Activated gamma-delta T cell (primary cell): ENCODE measurements around the gene DCTN3.

Source experiments
- DNase-seq: peaks from one replicate; lab custom pipeline; 2025; lab: John Stamatoyannopoulos, UW

Gene DCTN3

DNA sequence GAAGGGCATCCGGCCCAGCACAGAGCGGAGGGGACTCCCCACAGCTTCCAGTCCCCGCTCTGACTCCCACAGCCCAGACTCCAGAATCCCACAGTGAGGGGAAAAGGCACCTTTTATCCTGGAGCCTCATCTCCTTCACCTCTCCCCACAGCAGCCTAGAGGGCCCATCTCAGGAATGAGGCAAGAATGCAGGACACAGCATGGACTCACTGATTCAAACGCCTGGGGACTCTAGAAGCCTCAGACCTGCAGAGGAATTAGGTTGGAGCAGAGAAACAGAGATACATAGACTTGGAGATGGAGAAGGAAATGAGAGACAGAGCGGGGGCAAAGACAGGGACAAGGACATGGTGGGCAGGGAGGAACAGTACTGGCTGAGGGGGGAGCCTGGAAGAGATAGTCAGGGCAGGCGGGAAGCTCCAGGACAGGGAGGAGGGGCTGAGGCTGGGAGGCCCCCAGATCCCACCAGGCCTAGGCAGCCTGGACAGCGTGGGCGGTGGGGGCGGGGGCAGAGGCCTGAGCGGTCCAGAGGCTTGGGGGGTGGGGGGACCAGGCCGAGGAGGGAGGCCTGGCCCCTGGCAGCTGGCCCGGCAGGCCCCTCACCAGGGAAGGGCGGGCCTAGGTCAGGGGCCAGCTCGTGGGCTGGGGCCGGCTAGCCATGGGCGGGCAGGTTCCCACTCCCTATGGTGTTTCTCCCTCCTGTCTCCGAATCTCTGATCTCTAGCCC, 46.5 kb downstream of the DCTN3 start:
- no peak for DNase-seq

GRCh38 chr9:34572628-34573027, 47.7 kb downstream of the DCTN3 start:
- no peak for DNase-seq

DNA sequence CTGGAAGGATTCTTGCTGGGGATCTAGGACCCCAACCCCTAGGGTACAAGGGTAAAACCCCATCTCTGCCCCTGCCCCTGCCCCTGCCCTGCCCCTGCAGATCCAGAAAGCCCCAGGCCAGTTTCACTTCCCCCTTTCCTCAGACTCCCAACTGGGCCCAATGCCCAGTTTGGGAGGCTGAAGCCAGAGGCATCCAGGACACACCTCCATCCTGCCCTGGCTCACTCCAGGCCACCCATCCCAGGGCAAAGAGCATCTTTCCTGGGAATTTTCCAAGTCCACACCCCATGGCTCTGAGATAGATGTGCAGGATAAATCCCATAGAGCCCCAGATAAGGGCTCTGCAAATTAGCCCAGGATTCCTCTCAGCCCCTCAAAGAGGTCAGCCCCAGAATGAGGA, 48.2 kb downstream of the DCTN3 start:
- no peak for DNase-seq

GRCh38 chr9:34571481-34571810, 48.8 kb downstream of the DCTN3 start:
- DNase-seq: no peak

- no peak for DNase-seq
These were observed 49.4 kb downstream of the DCTN3 start for GRCh38 chr9:34570809-34571480.

GRCh38 chr9:34570376-34570775, 49.9 kb downstream of the DCTN3 start:
- no peak for DNase-seq

GRCh38 chr9:34568774-34569173, 51.5 kb downstream of the DCTN3 start:
- no peak for DNase-seq

DNA sequence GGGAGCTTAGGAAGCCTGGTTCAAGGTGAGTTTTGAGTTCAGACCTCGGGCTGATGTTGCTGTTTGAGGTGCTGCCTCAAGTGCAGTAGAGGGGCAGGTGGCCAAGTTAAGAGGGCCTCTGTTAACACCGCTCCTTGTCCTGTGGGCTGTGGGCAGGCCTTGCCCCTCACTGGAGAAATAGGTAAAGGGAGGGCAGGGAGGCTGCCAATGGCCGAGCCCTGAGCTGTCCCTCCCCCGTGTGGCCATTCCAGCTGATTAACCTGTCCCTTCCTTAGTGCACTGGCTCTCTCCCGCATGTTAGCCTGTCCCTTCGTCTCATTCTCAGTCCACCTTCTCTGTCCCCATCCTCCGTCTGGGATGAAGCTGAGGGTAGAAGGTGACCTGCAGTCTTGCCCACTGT, 52.2 kb downstream of the DCTN3 start:
- no peak for DNase-seq

DNA sequence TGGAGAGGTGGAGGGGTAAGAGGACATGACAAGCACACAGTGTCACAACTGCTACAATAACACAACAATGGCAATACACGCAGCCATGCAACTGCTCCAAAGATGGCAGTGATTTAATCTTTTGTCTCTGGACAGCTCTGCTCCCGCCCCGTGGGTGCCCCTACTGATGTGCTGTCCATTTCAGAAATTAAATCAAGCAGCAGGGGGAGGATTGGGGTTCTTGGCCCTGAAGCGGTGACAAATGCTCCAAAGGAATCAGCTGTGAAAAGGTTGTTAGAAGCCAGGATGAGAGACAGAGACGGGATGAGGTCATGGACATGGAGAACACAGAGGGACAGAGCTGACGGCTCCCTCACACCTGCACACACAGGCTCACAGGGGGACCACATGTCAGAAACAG, 53.3 kb downstream of the DCTN3 start:
- no peak for DNase-seq

- DNase-seq: no peak
These were observed 54.0 kb downstream of the DCTN3 start for GRCh38 chr9:34566322-34566721.

DNA sequence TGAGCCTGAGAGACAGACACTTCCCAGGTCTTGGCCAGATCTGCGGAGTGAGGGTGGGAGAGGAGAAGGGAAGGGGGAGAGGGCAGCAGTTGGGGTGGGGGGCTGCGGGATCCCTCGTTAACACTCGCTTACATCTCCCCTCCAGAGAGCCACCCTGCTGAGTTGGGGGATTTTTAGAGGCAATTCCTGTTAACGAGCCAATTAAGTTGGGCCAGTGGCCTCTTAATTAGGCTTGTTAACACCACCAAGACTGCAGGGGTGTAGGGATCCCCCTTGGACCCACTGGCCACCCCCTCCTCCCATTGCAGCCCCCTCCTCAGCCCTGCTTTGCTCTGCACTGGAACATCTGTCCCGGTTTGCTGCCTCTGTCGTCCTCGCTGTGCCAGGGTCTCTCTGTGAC, 54.4 kb downstream of the DCTN3 start:
- no peak for DNase-seq

- no peak for DNase-seq
These were observed 55.7 kb downstream of the DCTN3 start for GRCh38 chr9:34564617-34565016.
